Left lung (tissue), 10 donors: Measurements from ENCODE around the gene MAML2. TPM values are rescaled to one million over a fixed set of nuclear protein-coding genes. Genes with fewer than 3 reads are reported as not detected.

ENCODE experiments used
- ATAC-seq: fragments of 200-7000 bp; cut with Tn5 transposase; one replicate; pipeline ENCODE4 v1.9.1; 2020; ENCODE audit warnings: moderate library complexity
- DNase-seq, 4 donors: peaks; one replicate each; pipeline ENCODE4 v3.0.0-alpha.2; 2013 to 2020
- H3K27ac ChIP-seq, 2 donors: fragments of 200-600 bp; sonication (generic) in 1 of 2; one replicate each; pipeline versions ENCODE4 v1.5.0 to v1.8.0; 2020 to 2021
- H3K27me3 ChIP-seq, 2 donors: fragments of 200-600 bp; sonication (generic) in 1 of 2; one replicate each; pipeline versions ENCODE4 v1.5.0 to v1.8.0; 2020 to 2021
- H3K36me3 ChIP-seq, 2 donors: fragments of 200-600 bp; sonication (generic) in 1 of 2; one replicate each; pipeline versions ENCODE4 v1.5.0 to v1.8.0; 2020 to 2021
- H3K4me1 ChIP-seq, 2 donors: fragments of 200-600 bp; one replicate each; pipeline ENCODE4 v1.8.0; 2021
- H3K4me3 ChIP-seq, 2 donors: fragments of 200-600 bp; sonication (generic) in 1 of 2; one replicate each; pipeline versions ENCODE4 v1.5.0 to v1.8.0; 2020 to 2021; ENCODE audit warnings: mild to moderate bottlenecking in 1 of 2
- H3K9me3 ChIP-seq, 2 donors: fragments of 200-600 bp; sonication (generic) in 1 of 2; one replicate each; pipeline versions ENCODE4 v1.5.0 to v1.8.0; 2020 to 2021
- intact Hi-C, 2 donors: fragments of 100-400 bp; cut with DNase I; formaldehyde crosslinking; loops; one replicate each; pipeline versions ENCODE4 v1.11.2 to v1.14.2; 2022
- polyA plus RNA-seq, 6 donors: library from polyadenylated mRNA; unstranded; fragments of 120-200 nt; gene quantifications; one replicate each; pipeline ENCODE4 v1.2.1, GENCODE V29; 2013; ENCODE audit not compliant: insufficient read length in 6 of 6
- total RNA-seq, 2 donors: library from RNA; stranded (reverse); fragmentation: NEBNext Ultra II Directional; extraction: Animal tissue kit (Norgen Biotek cat#: 25700); gene quantifications; one replicate each; pipeline ENCODE4 v1.2.1, GENCODE V29; 2021
- TF ChIP-seq, protein P1 (sequence below), 2 donors: fragments of 200-600 bp; sonication (generic) in 1 of 2; IDR thresholded peaks; one replicate each; pipeline versions ENCODE4 v1.5.0 to v1.8.0; 2021; ENCODE audit warnings: antibody characterized with exemption in 2 of 2
- donor health status: DM: no; HTN: yes; CAD: no.
- donor health status: DM: no; HTN: no; CAD: no.

MAML2 gene
- total and polyA plus RNA-seq, 8 donors = 18.7 to 44.0 (median 36.6) TPM

DNA sequence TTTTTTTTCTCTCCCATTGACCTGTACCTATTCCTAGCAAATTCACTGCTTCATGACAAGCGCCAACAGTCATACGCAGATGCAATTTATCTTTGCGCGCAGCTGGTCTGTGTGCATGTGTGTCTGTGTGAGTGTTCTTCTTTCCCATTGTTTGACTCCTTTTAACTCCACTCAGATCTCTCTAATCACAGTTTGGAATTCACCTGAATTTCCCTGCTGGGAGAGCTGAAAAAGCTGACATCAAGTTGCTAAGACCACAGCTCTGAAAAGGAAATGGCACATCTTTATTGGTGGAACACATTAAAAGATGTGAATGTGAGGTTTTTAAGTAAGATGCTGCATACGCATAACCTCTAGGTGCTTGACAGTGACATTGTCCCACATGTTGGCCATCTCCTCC, 231.7 kb downstream of the MAML2 start:
- Histone ChIP-seq H3K4me1 (peaks cover 0 to 6% of the 10 kb centered on the region in 2 donors), H3K9me3 (no peaks in the 10 kb centered on the region), H3K27me3 (no peaks in the 10 kb centered on the region), H3K36me3 (no peaks in the 10 kb centered on the region), H3K27ac (no peak overlapping the region), H3K4me3 (no peak overlapping the region)
- DNase-seq (no peak), ATAC-seq (no peak)
- TF ChIP-seq, protein P1, sequence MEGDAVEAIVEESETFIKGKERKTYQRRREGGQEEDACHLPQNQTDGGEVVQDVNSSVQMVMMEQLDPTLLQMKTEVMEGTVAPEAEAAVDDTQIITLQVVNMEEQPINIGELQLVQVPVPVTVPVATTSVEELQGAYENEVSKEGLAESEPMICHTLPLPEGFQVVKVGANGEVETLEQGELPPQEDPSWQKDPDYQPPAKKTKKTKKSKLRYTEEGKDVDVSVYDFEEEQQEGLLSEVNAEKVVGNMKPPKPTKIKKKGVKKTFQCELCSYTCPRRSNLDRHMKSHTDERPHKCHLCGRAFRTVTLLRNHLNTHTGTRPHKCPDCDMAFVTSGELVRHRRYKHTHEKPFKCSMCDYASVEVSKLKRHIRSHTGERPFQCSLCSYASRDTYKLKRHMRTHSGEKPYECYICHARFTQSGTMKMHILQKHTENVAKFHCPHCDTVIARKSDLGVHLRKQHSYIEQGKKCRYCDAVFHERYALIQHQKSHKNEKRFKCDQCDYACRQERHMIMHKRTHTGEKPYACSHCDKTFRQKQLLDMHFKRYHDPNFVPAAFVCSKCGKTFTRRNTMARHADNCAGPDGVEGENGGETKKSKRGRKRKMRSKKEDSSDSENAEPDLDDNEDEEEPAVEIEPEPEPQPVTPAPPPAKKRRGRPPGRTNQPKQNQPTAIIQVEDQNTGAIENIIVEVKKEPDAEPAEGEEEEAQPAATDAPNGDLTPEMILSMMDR (IDR thresholded peaks at IDR 0.05) = no peak
- intact Hi-C loops = no loop called here

DNA sequence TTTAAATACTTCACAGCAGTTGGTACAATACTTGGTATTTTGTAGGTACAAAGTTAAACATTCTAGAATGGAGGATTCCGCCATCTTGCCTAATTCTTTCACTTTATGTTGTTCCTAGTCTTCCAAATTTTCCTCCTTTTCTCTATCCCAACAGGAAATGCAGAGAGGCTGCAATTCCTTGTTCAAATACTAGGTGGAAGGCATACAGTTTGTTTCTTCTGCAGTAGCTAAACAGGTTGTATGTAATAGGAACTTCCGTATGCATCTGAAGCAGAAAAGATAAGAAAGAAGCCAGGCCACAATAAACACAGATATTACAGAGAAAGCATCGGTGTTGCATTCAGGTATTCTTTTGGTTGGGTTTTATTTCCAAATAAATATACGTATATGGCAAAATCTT, 232.7 kb downstream of the MAML2 start:
- Histone ChIP-seq H3K27me3 (no peaks in the 10 kb centered on the region), H3K4me3 (no peak overlapping the region), H3K9me3 (no peaks in the 10 kb centered on the region), H3K36me3 (no peaks in the 10 kb centered on the region), H3K27ac (no peak overlapping the region), H3K4me1 (peaks cover 6% of the 10 kb centered on the region in 2 donors)
- intact Hi-C loops = no loop called here
- TF ChIP-seq, protein P1 (IDR thresholded peaks at IDR 0.05) = no peak
- no peak for DNase-seq
- ATAC-seq = no peak

DNA sequence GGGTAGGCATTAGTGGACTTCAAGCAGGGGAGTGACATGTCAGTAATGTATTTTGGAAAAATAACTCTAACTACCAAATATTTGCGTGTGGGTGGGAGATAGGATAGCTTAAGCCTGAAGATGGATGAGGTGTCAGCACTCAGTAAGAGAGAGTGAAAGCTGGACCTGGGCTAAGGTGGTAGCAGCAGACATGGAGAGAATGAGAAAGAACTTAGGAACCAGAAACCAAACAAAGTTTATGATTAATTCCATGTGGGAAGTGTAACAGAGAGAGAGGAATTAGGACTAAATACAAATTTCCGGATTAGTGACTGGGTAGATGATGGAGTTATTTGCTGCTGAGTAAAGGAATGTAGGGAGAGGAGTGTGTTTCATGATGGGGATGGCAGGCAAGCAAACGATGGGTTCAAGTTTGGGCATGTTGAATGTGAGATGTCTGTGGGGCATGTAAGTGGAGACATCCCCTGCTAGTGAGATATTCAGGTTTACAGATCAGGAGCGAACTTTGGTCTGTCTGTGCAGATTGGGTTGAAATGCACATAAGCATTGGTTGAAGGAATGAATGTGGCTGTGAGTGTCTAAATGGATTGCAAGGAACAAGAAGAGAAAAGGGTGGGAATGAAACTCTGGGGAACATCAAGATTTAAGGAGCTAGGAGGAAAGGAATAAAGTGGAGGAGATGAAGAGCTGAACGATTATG, 233.5 kb downstream of the MAML2 start:
- ATAC-seq (no peak), DNase-seq (no peak)
- H3K36me3 ChIP-seq = no peaks in the 10 kb centered on the region
- H3K27ac ChIP-seq = no peak overlapping the region
- no peak overlapping the region for H3K4me3 ChIP-seq
- TF ChIP-seq, protein P1 (IDR thresholded peaks at IDR 0.05) = no peak
- no peaks in the 10 kb centered on the region for H3K27me3 ChIP-seq
- intact Hi-C loops = no loop called here
- H3K4me1 ChIP-seq = peaks cover 6 to 13% of the 10 kb centered on the region in 2 donors
- no peaks in the 10 kb centered on the region for H3K9me3 ChIP-seq

DNA sequence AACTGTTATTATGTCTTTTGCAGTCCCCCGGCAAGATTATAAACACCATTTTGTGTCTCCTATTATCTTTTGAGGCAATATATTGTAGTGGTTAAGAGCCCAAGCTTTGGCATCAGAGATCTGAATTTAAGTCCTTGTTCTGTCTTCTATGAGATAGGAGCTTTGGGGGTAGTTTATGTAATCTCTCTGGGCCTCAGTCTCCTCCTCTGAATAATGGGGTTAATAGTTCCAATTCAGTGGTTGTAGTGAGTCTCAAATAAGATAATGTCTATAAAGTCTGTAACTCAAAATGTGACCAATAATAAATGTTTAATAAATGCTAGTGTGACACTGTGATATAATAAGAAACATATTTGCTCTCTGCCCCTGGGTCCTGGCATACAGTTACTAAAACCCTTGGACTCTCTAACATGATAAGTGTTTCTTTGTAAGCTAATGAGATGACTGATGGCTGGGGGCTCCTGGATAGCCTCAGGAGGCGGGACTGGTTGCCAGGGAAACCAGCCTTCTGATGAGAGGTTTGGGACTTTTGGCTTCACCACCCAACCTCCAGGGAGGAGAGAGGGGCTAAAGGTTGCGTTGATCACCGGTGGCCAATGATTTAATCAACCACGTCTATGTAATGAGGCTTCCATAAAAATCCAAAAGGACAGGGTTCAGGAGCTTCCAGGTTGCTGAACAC, 235.7 kb downstream of the MAML2 start:
- TF ChIP-seq, protein P1 (IDR thresholded peaks at IDR 0.05) = no peak
- H3K9me3 ChIP-seq = no peaks in the 10 kb centered on the region
- no peaks in the 10 kb centered on the region for H3K27me3 ChIP-seq
- H3K4me1 ChIP-seq = peaks cover 6 to 9% of the 10 kb centered on the region in 2 donors
- no peak overlapping the region for H3K27ac ChIP-seq
- H3K36me3 ChIP-seq = no peaks in the 10 kb centered on the region
- no peak overlapping the region for H3K4me3 ChIP-seq
- ATAC-seq (no peak), DNase-seq (no peak)
- intact Hi-C loops = no loop called here

DNA sequence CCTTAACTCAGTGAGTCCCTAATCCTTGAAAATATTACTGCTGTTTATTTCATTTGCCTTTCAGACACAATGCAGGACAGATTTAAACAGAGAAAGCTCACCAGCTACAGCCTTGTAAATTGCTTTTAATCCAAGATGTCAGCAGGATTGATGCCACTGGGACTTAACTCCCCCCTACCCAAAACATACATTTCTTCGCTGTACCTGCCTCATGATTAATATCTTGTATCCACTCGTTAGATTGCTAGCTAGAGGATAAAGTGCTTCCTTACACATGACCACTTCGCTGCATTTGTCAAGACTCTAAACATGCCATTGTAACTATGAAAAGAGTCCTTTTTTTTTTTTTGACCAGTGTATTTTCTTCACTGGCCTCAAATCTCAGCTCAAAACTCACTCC, 236.3 kb downstream of the MAML2 start:
- H3K27ac ChIP-seq = no peak overlapping the region
- no peaks in the 10 kb centered on the region for H3K27me3 ChIP-seq
- ATAC-seq (peak; percentile 34), DNase-seq (no peak)
- no peak overlapping the region for H3K4me3 ChIP-seq
- no peaks in the 10 kb centered on the region for H3K36me3 ChIP-seq
- H3K9me3 ChIP-seq = no peaks in the 10 kb centered on the region
- intact Hi-C loops = no loop called here
- peaks cover 6 to 9% of the 10 kb centered on the region in 2 donors for H3K4me1 ChIP-seq
- TF ChIP-seq, protein P1 (IDR thresholded peaks at IDR 0.05) = no peak
